Motor neuron (in vitro differentiated cells): Measurements from ENCODE around the gene LPA. TPM values are rescaled to one million over a fixed set of nuclear protein-coding genes. Genes with fewer than 3 reads are reported as not detected.
"Not testable (repeated sequence)": the region's sequence is repeated elsewhere in the genome, so short reads cannot be mapped to it uniquely, and the experiment has no call there.

Experiments used
- ATAC-seq, 8 experiments: fragments of 200-7000 bp; cut with Tn5 transposase; replicated peaks in 6 of 8; 2 replicates each; pipeline ENCODE4 v1.8.0; 2021; ENCODE audit warnings: mild to moderate bottlenecking in 8 of 8, moderate library complexity in 8 of 8
- H3K27ac ChIP-seq, 2 donors: fragments of 250-450 bp; sonication (Bioruptor Pico); 2 replicates each; pipeline ENCODE4 v1.9.0; 2021; ENCODE audit warnings: antibody characterized with exemption in 2 of 2, mild to moderate bottlenecking in 2 of 2, moderate library complexity in 1 of 2
- H3K4me1 ChIP-seq, 2 donors: fragments of 250-450 bp; sonication (Bioruptor Pico); replicated peaks in 1 of 2; 2 replicates each; pipeline ENCODE4 v1.6.1; 2021; ENCODE audit warnings: antibody characterized with exemption in 2 of 2, mild to moderate bottlenecking in 2 of 2, moderate library complexity in 1 of 2
- H3K4me3 ChIP-seq, 5 donors: fragments of 250-450 bp; sonication (Bioruptor Pico); 2 replicates each; pipeline ENCODE4 v1.9.0; 2021; ENCODE audit warnings: antibody characterized with exemption in 5 of 5, mild to moderate bottlenecking in 5 of 5, moderate library complexity in 4 of 5
- WGBS, 10 experiments: fragments of 450-650 bp; shearing (Covaris generic); methylation state at CpG; one replicate each; pipeline ENCODE4 v1.0.0; 2022; 5-methylcytosine and 5-hydroxymethylcytosine counted together
- in situ Hi-C, 9 experiments: fragments of 400-800 bp; cut with MboI; loops; one replicate each; pipeline ENCODE4 v1.15.0; 2021; ENCODE audit warnings: low sequenced_read_pairs in 9 of 9, low pct_unique_long_range_greater_than_20kb in 2 of 9; ENCODE audit not compliant: unreplicated experiment in 9 of 9
- total RNA-seq, 8 experiments: library from RNA; unstranded; fragments of 300-600 nt; gene quantifications; 2 replicates each; pipeline versions ENCODE4 v1.2.3 to v1.2.4, GENCODE V29; 2022

The LPA gene
- total RNA-seq, result 1 to 10 TPM in 1 of 8 experiments, under 1 TPM in 6, not detected in 1; 0.09 to 1.3 (median 0.22) TPM

DNA sequence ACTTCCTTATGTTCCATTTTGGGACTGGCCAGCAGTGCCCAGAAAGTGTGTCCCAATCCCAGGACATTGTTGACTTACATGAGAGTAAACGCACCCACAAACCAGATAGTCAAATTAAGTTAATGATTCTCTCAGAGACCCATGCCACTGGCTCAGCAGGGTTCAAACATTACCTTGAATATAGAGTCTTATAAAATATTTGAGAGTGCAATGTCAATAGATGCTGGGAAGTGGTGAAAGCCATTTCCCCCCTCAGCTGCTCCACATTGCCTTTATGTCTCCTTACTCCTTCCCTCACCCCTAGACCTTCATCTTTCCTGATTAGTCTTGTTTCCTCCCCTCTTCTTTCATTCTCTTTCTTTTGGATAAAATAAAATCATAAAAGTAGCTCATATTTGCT is at the start of gene LPA:
TSS of gene LPA (minus strand) at position 78 of the 400 bp plus-strand sequence. CDS start at position 17, 61 bp downstream.
- H3K4me3 ChIP-seq, ATAC-seq, in situ Hi-C loops, H3K4me1 ChIP-seq, H3K27ac ChIP-seq: not testable (repeated sequence)
- WGBS, 10 experiments, result 100% methylated on average over 1 of the region's 1 CpG; no CpG with 5 or more reads in 9 of the 10 experiments

- H3K27ac ChIP-seq, ATAC-seq, H3K4me3 ChIP-seq, in situ Hi-C loops, H3K4me1 ChIP-seq: not testable (repeated sequence)
These were observed 44.9 kb upstream of the LPA start for GRCh38 chr6:160708993-160709392.

GRCh38 chr6:160704688-160705087 is 40.6 kb upstream of the LPA start:
- 48 to 100% (median 83%) methylated on average over 1 to 4 of the region's 7 CpGs; no CpG with 5 or more reads in 3 of the 10 experiments for WGBS, 10 experiments
- H3K4me1 ChIP-seq, in situ Hi-C loops, H3K4me3 ChIP-seq, H3K27ac ChIP-seq: not testable (repeated sequence)
- peak in 3 of 8 experiments; percentile 23 to 72 (median 68) for ATAC-seq

- ATAC-seq, H3K27ac ChIP-seq, H3K4me3 ChIP-seq, in situ Hi-C loops, H3K4me1 ChIP-seq: not testable (repeated sequence)
- WGBS, 10 experiments, result 20 to 100% (median 78%) methylated on average over 1 to 3 of the region's 6 CpGs; no CpG with 5 or more reads in 4 of the 10 experiments
These were observed 38.0 kb upstream of the LPA start, which contains the start of gene PLG for GRCh38 chr6:160701918-160702680. Gene PLG (plus strand): TSS chr6:160702244. CDS start chr6:160702305, 61 bp downstream.

DNA sequence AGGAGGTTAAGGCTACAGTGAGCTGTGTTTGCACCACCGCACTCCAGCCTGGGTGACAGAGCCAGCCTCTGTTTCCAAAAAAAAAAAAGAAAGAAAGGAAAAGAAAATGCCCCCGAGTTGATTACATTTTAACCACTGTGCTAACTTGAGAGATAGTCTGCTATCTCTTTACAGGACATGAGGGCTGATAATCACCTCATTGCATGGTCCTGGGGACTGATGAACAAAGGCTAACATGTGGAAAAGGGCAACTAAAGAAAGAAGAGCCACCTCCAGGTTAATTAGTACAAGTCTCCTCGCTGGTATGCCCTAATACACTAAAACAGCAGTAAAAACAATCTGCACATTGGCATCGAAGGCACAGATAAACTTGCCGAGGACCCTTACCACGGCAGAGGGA is 33.8 kb upstream of the LPA start:
- H3K27ac ChIP-seq, result no peak overlapping the region
- 0 to 100% (median 74%) methylated on average over 1 to 6 of the region's 6 CpGs for WGBS, 10 experiments
- no peak overlapping the region for H3K4me3 ChIP-seq
- H3K4me1 ChIP-seq, result peaks cover 0 to 3% of the 10 kb centered on the region in 2 donors
- no peak for ATAC-seq
- in situ Hi-C loops, result no loop called here

DNA sequence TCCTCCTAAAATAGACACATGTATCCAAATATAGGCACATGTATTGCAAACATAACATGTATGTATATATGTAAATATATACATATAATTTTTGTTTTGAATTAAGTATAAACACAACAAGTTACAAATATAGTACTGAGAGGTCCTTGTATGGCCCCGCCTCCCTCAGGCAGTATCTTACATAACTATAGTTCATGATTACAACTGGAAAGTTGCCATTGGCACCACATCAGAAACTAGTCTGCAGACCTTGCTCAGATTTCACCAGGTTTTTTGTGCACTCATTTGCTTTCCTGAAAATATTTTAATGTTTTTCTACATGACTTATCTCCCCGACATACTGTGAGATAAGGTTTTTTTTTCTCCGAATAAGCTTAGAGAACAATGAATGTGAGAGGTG is 32.8 kb upstream of the LPA start:
- in situ Hi-C loops, result not testable (repeated sequence)

DNA sequence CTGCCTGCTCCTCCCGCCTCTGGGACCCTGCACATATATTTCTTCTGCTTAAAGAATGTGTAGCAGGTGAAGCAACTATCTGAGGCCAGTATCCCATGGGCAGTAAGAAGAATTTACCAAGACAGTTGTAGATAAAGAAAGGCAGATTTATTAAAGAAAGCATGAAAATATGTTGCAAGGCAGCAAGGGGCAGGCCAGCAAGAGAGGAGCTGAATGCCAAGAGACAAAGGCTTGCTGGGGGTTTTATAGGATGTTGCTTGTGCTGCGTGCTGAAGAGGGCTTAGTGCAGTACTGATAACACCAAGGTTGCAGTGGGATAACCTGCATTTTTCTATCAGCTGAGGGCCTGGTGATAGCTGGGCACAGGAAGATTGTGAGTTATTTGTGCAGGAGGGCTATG is 31.5 kb upstream of the LPA start:
- H3K4me1 ChIP-seq, ATAC-seq, H3K27ac ChIP-seq, in situ Hi-C loops, H3K4me3 ChIP-seq: not testable (repeated sequence)
- 33 to 100% (median 63%) methylated on average over 1 of the region's 2 CpGs; no CpG with 5 or more reads in 7 of the 10 experiments for WGBS, 10 experiments

More for the DNA sequence above, 32.8 kb upstream of the LPA start:
- 20 to 100% (median 84%) methylated on average over 1 to 3 of the region's 3 CpGs for WGBS, 10 experiments
- not testable (repeated sequence) for H3K4me1 ChIP-seq, H3K4me3 ChIP-seq, H3K27ac ChIP-seq
- peak in 1 of 8 experiments; percentile 34 for ATAC-seq

- in situ Hi-C loops, H3K4me1 ChIP-seq, H3K27ac ChIP-seq, H3K4me3 ChIP-seq: not testable (repeated sequence)
- ATAC-seq, result peak in 2 of 8 experiments; percentile 63 to 65
These were observed 30.9 kb upstream of the LPA start for GRCh38 chr6:160695025-160695424.

- in situ Hi-C loops, result no loop called here
- no peaks in the 10 kb centered on the region for H3K4me1 ChIP-seq
- ATAC-seq, result peak in 3 of 8 experiments; percentile 23 to 50 (median 30)
- 67 to 100% (median 89%) methylated on average over 1 to 3 of the region's 5 CpGs; no CpG with 5 or more reads in 2 of the 10 experiments for WGBS, 10 experiments
- H3K4me3 ChIP-seq, result no peak overlapping the region
- H3K27ac ChIP-seq, result no peak overlapping the region
These were observed 28.4 kb upstream of the LPA start for GRCh38 chr6:160692369-160692959.

DNA sequence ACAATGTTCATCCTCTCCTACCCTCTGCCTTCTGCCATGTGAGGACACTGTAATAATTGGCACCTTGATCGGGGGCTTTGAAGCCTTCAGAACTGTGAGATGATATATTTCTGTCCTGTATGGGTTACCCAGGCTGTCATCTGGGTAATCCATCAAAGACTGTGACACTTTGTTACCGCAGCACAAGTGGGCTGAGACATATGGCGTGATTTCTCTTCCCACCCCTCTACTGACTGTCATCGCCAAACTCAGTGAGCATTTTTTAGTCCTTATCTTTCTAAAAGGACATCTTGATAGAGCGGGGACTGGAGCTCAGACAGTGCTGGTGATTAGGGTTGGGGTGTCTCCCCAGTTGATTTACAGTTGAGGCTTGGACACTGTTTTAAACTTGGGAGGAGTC is 27.5 kb upstream of the LPA start:
- ATAC-seq, result no peak
- in situ Hi-C loops, result no loop called here
- H3K4me1 ChIP-seq, result no peaks in the 10 kb centered on the region
- WGBS, 10 experiments, result 50 to 100% (median 89%) methylated on average over 1 to 5 of the region's 5 CpGs; no CpG with 5 or more reads in 1 of the 10 experiments
- no peak overlapping the region for H3K27ac ChIP-seq
- H3K4me3 ChIP-seq, result no peak overlapping the region

GRCh38 chr6:160690458-160690857 is 26.4 kb upstream of the LPA start:
- WGBS, 10 experiments, result 0 to 96% (median 80%) methylated on average over 1 to 7 of the region's 9 CpGs; no CpG with 5 or more reads in 5 of the 10 experiments
- H3K4me3 ChIP-seq, result no peak overlapping the region
- no peaks in the 10 kb centered on the region for H3K4me1 ChIP-seq
- in situ Hi-C loops, result no loop called here
- ATAC-seq, result no peak
- no peak overlapping the region for H3K27ac ChIP-seq

DNA sequence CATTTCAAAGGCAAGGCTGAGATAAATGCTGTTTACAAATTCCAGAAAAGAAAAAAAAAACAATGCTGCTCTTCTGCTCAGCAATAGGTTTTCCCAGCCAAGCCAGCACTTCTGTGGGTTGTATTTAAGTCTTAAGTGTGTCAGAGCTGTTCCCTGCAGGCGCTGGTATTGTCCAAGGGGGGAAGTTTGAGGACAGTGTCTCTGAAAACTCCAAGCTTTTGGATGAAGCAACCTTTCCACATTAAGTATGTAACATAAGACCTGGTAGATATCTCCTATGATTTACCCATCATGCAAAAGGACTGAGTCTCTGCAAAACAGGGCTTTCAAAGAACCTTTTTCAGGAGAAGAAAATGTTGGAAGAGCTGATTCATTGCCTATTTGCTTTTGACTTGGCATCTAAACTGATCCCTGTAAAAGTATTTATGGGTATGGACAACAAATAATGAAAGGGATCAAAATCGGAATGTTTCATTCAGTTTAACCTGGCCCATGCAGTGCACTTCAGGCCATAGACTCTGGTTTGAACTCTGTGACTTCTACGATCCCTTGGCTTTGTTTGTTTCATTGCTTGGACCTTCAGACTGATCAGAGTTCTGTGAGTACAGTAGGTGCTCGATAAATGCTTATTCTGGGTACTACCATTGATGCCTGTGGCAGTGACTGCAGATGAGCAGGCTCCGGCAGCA is 21.8 kb upstream of the LPA start:
- in situ Hi-C loops, result no loop called here
- WGBS, 10 experiments, result 14 to 100% (median 91%) methylated on average over 1 to 5 of the region's 5 CpGs; no CpG with 5 or more reads in 1 of the 10 experiments
- ATAC-seq, result peak in 2 of 8 experiments; percentile 26 to 29
- Histone ChIP-seq H3K27ac (no peak overlapping the region), H3K4me1 (no peaks in the 10 kb centered on the region), H3K4me3 (no peak overlapping the region)
